HG02852 (cell line): ENCODE data around the gene MEAF6.

ENCODE experiments used
- ATAC-seq: cut with Tn5 transposase; IDR thresholded peaks from one replicate; pipeline ENCODE4 v1.9.1; 2021; ENCODE audit warnings: mild to moderate bottlenecking, moderate library complexity; ENCODE audit not compliant: unreplicated experiment

Gene MEAF6

DNA sequence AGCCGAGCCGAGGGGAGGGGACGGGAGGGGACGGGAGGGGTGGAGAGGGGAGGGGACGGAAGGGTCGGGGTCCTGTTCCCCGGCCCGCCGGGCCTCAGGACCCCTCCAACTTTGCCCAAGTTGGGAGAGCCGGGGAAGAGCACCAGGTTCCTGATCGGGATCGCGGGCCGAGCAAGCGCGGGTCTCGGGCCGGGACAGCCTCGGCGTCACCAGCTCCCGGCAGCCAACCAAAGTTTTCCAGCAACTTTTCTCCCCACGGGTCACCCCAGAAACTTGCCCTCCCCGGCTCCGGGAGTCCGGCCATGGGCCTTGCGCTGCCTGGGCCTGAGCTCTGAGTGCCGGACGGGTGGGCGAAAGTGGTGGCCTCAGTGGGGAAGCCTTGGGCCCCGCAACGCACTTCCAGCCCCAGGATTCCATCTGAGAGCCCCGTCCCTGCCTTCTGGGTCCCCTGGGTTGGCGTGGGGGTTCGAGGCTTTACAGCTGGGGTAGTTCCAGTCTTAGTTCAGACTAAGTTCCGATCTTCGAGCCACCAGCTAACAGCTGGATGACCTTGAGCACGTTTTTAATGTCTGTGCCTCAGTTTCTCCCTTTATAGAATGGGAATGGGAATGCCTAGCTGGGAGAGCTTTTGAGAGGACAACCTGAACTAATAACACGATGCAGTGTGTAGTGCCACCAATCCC lies 39.7 kb downstream of the MEAF6 start:
- no peak for ATAC-seq

DNA sequence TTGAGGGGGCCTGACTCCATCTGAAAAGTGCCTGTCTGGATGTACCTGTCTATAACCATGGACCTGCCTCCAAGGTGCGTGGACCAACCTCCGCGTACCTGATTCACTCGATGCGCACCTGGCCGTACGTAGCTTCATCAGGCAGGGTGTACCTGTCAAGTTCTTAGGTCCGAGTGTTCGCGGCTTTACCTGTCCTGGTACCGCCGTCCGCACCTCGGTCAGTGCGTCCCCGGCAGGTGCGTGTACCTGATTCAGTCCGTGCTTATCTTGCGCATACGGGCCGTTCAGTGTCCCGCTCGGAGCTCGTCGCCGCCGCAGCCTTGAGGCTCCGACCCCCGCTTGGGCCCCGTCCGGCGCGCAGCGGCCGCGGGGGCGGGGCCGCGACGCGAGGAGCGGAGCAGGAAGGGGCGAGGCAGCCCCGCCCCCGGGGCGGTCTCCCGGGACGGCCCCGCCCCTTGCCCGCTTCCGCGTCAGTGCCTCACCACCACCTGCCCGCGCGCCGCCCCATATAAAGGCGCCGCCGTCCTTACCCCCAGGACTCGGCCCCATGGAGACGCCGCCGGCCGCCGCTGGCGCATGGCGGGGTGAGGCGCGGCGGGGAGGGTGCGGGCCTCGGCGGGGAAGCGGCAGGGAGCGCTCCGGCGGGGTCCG lies 40.4 kb downstream of the MEAF6 start, which contains the start of gene ZC3H12A:
Gene ZC3H12A, plus strand, starts transcription at position 535 of the 651 bp plus-strand sequence. CDS start 917 bp downstream, outside the sequence.
- ATAC-seq, result peak; percentile 47

DNA sequence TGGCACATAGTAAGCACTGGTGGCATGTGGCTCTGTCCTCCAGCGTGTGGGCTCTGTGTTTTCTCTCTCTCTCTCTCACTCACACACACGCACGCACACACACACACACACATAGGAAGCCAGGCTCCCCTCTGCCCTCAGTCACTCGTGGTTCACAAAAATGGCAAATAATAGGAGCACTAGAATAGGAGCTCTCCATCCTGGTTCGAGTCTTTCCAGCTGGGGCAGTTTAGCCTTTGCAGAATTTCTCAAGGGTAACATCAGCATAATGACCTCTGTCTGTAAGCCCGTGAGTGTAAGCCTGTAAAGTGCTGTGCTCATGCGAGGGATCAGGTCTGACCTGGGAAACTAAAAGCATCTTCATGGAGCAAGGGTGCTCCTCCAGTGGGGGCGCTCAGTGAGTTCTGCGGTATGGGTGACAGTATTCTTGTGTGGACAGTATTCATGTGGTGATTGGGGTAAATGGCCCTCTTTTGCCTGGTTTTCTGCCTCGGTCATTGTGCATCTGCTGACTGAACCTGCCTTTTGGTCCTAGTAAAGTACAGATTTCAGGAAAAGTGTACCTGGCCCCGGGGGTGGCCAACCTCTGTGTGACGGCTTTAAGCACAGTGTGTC lies 41.0 kb downstream of the MEAF6 start:
- no peak for ATAC-seq

DNA sequence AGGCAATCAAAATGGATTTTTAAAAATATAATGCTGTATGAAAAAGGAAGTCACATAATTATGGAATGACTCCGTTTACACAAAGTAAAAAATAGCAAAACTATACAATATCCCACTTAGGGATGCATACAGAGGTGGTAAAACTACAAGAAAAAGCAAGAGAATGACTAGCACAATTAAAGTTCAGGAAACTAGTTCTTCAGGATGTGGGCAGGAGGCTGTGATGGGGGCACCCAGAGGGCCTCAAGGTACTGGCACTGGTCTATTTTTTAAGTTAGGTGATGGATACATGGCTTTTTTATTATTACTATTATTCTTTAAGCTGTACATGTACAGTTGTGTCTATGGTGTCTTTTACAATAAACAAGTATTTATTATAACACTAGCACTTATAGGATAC lies 41.6 kb downstream of the MEAF6 start:
- no peak for ATAC-seq

DNA sequence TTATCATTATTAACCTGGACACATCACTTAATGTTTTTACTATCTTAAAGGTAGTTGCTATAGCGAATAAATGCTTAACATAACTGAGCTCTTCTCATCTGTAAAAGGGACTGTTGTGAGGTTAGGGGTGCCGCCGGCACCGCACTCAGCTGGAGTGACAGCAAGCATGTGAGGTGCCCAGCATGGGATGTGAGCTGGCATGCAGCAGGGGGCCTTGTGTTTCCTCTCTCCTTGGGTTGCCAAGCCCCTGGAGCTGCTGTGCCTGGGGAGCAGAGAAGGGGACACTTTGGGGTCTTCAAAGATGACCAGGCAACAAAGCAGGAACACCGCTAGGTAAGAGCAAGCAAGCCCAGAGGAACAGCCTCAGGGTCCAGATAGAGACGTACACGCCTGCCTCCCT lies 42.3 kb downstream of the MEAF6 start:
- no peak for ATAC-seq

DNA sequence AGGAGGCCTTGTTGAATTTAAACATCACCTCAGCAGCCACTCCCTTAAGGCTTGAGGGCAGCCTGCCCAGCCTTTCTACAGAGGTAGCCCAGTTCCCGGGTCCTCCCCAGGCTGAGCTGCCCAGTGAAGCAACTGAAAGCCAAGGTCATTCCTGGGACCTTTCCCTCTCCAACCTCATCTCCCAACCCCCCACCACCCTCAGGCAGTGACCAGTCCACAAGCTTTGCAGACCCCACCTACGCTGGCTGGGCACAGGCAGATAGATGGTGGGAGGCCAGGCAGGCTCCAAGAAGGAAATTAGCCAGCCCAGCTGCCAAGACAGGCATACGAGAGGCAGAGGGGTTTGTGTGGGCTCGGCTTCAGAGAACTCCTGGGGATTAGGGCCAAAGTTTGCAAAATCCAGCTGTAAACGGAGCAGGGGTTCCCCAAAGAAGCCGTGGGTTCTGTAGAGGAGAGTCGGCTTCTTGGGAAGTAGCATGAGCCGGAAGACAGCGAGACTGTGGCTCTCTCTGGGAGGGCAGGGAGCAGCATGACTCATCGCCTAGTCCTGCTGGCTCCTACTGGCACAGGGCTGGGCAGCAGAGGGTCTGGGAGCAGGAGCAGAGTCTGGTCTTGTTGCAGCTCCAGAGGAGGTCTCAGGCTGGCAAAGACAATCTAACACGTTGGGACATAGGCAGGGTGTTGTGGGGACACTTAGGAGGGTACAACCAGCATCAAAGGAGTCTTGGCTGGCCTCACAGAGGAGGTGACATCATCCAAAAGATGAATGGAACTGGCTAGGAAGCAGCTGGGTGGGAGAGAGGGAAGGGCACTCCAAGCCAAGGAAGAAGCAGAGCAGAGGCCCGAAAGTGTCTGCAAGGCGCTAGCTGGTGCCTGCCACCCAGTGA lies 43.0 kb downstream of the MEAF6 start:
- ATAC-seq, result no peak

DNA sequence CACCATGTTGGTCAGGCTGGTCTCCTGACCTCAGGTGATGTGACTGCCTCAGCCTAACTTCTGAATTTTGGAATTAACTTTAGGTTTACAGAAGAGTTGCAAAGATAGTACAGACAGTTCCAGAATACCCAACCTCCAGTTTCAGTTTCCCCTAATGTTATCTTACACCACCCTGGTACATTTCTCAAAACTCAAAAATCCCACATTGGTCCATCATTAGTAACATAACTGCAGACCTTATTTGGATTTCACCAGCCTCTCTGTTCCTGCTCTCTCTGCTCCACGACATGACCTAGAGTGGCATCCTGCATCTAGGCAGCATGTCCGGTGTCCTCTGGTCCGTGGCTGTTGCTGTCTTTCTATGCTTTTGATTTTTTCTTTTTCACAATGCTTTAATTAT lies 45.2 kb downstream of the MEAF6 start:
- no peak for ATAC-seq

DNA sequence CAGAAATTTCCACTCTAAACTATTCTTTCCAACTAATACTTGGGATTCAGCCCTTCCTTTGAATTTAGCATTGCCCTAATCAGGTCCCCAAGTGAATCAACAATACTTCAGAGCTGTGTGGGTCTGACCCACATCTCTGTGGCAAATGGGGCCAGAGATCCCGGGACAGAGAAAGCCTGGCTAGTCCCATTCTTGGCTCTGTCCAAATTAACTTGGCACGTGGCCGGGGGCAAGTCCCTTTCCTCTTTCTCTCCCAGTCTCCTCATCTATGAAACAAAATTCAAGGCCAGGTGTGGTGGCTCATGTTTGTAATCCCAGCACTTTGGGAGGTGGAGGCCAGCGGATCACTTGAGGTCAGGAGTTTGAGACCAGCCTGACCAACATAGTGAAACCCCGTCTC lies 46.5 kb downstream of the MEAF6 start:
- ATAC-seq, result no peak

DNA sequence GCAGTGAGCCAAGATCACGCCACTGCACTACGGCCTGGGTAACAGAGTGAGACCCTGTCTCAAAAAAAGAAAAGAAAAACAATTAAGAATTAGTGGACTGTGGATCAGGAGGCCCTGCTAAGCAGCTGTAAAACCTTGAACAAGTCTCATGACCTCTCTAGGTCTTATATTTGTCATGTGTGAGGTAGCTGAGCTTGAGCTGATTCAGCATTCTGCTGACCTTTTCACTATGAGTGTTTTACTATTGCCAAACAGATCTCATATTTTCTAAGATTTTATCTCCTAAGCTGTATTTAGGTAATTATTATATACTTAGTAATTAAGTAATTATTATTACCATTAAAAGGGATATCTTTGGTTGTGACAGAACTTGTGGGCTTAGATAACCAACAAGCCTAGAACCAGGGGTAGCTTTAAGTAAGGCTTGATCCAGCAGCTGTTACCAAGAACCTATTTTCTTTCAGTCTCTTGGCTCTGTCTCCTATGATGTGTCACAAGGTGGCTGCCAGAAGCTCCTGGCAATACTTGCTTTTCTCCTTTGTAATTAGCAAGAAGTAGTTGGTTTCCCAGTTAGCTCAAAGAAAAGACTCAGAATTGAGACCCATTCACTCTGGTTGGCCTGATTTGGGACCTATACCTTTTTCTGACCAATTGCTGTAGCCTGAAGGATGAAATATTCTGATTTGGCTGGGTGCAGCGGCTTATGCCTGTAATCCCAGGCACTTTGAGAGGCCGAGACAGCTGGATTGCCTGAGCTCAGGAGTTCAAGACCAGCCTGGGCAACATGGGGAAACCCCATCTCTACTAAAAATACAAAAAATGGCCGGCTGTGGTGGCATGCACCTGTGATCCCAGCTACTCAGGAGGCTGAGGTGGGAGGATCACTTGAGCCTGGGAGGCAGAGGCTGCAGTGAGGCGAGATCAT lies 48.7 kb downstream of the MEAF6 start:
- ATAC-seq, result no peak

DNA sequence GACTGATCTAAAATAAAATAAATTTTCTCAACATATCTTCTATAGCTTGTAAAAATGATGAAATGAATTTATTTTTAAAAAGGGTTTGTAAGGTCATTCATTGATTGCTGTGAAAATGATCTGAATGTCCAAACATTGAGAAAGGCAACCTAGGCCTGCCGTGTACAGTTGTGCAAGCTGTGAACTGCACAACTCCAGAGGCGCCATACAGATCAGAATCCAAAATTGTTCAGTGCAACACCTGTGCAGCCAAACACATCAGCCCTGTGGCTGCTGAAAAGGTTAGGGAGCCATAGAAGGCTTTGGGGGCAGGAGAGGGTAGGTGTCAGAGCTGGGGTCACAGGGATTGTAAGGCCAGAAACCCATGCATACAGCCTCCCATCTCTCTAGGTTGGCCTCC lies 50.1 kb downstream of the MEAF6 start:
- no peak for ATAC-seq

DNA sequence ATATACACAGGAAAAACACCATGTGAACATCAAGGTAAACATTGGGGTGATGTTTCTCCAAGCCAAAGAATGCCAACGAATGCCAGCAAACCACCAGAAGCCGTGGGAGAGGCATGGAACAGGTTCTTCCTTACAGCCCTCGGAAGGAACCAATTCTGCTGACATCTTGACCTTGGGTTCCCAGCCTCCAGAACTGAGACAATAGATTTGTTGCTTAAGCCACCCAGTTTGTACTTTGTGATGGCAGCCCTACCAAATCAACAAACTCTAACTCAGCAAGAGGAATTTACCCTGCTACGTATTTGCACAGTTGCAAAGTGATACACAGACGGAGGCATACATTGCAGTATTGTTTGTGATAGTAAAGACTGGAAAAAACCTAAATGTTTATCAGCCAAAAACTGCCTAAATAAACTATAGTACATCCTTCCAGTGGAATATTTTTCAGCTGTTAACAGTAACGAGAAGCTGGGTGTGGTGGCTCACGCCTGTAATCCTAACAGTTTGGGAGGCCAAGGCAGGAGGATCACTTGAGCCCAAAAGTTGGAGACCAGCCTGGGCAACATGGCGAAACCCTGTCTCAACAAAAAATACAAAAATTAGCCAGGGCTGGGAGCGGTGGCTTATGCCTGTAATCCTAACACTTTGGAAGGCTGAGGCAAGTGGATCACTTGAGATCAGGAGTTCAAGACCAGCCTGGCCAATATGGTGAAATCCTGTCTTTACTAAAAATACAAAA lies 52.7 kb downstream of the MEAF6 start:
- ATAC-seq, result no peak

DNA sequence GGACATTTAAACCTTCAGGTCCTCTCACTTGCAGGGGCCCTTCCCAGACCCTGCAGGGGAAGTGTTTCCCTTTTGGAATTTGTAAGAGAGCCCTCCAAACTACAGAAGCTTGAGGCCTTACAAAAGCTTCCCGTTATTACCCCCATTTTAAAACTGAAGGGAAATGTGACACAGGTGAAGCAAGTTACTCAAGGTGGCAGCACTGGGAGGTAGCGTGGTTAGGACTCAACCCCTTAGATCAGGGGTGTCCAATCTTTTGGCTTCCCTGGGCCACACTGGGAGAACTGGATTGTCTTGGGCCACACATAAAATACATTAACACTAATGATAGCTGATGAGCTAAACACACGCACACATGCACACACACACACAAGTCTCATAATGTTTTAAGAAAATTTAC lies 56.0 kb downstream of the MEAF6 start:
- ATAC-seq, result no peak

DNA sequence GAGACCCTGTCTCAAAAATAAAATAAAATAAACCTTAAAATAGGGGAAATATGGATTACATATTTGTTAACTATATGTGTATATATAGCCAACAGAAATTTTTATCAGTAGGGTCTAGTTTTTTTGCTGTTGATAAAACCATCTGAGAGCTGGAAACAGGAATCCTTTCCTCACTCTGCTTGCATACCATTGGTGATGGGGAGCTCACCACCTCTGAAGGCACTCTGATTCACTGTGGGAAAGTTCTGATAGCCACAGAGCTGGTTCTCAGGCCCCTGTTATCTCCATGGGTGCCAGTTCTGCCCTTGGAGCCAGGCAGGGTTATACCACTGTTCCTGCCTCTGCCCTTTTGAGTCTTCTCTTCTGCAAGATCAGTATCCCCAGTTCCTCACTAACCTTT lies 58.0 kb downstream of the MEAF6 start:
- no peak for ATAC-seq

DNA sequence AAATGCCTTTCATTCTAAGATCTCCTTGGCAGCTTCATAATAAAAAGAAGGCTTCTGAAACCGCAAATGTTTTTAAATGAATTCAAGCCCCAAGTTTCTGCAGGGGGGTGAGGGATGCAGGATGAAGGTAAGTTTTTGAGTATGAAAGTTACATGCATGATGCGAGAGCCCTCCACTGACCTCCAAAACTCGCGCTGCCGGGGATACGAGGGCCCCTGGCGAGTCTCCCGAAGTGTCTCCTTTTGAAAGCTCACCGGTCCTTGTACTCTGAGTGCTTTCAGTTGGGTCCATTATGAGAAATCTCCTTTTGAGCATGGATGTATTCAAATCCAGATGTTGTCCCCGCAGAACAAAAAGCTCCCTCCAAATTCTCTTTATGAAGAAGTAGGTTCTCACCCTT lies 59.0 kb downstream of the MEAF6 start:
- ATAC-seq, result no peak

DNA sequence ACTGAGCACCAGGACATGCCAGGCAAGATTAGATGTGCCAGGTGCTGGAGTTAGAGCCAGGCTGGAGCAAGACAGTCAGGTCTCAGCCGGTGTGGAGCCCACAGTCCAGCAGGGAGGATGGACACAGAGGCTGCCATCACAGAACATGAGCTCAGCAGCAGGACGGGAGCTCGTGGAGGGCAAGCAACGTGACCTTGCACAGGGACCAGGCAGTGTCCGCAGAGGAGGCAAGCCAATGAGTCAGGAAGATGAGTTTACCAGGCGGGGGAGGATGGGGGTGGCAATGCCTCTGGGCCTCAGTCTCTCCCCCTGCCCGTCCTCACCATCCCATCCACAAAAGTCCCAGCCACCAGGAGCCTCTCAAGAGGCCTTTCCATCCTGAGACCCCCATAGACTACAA lies 60.9 kb downstream of the MEAF6 start:
- ATAC-seq, result no peak

DNA sequence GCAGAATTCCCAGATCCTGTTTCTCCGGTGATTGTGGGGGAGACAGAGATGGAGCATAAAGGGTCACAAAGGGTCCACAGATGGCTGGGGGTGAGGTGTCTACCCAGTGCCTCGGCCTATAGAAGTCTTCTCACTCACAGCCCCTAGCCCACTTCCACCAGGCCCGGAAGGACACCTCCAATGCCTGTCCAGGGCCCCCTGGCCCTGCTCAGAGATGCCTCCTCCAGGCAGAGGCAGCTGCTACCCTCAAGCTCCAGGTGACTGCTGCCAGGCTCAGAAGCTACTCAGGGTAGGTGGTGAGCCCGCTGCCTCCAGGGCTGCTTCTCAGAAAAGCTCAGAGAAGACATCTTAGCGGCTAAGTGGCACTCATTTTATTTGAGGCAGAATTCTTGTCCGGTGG lies 62.1 kb downstream of the MEAF6 start:
- ATAC-seq, result no peak

DNA sequence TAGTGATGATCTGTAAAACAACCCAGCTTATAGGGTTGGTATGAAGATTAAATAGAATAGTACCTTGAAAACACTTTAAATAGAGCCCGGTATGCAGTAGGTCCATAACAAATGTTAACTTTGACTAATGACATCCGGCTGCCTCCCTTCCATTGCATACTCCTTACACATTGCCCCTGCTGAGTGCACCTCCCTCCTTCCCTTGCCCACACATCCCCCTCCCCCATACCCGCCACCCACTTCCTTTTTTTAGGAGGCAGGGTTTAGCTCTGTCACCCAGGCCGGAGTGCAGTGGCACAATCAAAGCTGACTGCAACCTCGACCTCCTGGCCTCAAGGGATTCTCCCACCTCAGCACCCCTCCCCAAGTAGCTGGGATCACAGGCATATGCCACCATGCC lies 64.6 kb downstream of the MEAF6 start:
- no peak for ATAC-seq

DNA sequence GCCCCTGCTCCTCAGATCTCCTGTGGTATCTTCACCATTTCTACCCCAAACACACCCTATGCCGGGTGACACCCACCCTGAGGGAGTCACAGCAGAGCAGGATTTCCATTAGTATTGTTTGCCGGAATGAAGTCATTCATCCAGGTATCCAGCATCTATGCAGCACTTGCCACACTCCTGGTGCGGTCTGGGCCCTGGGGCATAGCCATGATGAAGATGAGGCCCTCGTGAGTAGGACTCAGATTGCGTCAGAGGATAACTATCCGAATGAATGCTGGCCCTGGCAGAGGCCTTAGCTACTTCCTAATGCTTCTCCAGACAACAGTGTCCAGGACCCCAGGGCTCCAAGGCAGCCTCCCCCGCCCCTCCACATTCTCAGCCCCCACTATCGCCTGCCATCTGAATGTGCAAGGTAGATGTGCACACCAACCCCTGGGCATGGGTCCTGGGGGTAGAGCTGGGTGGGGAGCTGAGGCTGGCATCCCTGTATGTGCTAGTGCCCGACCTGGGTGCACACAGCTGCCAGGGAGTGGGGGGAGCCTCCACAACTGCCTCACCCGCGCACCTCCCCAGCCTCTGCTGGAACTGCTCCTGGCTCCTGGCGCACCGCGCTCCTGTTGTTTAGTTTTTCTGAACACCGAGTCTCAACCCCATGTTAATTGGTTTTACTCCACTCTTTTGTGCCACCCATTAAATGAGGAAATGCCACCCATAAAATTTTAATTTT lies 65.7 kb downstream of the MEAF6 start:
- no peak for ATAC-seq

DNA sequence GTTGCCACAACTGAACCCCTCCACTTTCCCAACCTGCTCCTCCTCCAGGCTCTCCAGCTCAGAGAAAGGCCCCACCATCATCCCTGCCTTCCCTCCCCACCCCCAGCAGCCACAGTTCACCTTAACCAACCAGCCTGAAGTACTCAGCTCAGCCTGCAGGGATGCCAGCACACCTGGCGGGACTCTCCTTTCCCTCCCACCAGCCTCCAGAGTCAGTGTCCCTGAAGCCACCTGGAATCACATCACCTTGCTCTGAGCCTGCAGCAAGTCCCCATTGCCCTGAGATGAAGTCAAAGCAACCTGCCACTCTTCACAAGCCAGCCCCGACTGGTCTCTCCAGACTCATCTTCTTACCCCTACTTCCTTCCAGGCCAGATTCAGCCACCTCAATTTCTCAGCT lies 66.4 kb downstream of the MEAF6 start:
- no peak for ATAC-seq
